ENCODE data around the gene GPR152.
"Not testable (repeated sequence)": the region's sequence is repeated elsewhere in the genome, so short reads cannot be mapped to it uniquely, and the experiment has no call there.

GPR152 gene

GRCh38 chr11:67485873-67486361, 33.4 kb upstream of the GPR152 start:
- not testable (repeated sequence) for H3K27ac ChIP-seq (replicated peaks; ENCODE audit: low read length); H3K14ac ChIP-seq (ENCODE audit: low read length); H2BK12ac ChIP-seq (ENCODE audit: low read length); H2BK5ac ChIP-seq (ENCODE audit: low read length); H4K8ac ChIP-seq (ENCODE audit: low read depth, low read length); H2AFZ ChIP-seq (ENCODE audit: low read length); H4K91ac ChIP-seq (ENCODE audit: low read depth, low read length, poor library complexity); H2BK120ac ChIP-seq (ENCODE audit: low read depth, low read length); H3K9ac ChIP-seq (ENCODE audit: low read depth, low read length, poor library complexity); H3K27me3 ChIP-seq (ENCODE audit: control insufficient read depth in 3 of 3, insufficient read depth in 3 of 3, low read depth in 1 of 3, low read length in 3 of 3); H3K9me3 ChIP-seq (replicated peaks in 1 of 2; ENCODE audit: control insufficient read depth in 2 of 2, insufficient read depth in 1 of 2, low read depth in 1 of 2, low read length in 2 of 2); H3K18ac ChIP-seq (ENCODE audit: low read length); H3K4me3 ChIP-seq (ENCODE audit: low read length in 2 of 2); H3K4ac ChIP-seq (ENCODE audit: low read length); H2BK15ac ChIP-seq (ENCODE audit: low read length); H3K79me1 ChIP-seq (ENCODE audit: low read depth, low read length); DNase-seq (ENCODE audit: low spot score); H3K4me1 ChIP-seq (ENCODE audit: control insufficient read depth in 2 of 2, insufficient read depth in 1 of 2, low read depth in 1 of 2, low read length in 2 of 2); H3K4me2 ChIP-seq (ENCODE audit: insufficient read depth, low read length, poor library complexity, severe bottlenecking); H3K23ac ChIP-seq (ENCODE audit: low read depth, low read length, poor library complexity); H2AK5ac ChIP-seq (ENCODE audit: low read depth, low read length)
- peaks cover 21 to 42% of the 10 kb centered on the region in 2 donors for H3K36me3 ChIP-seq (replicated peaks in 1 of 2; ENCODE audit: control insufficient read depth in 2 of 2, insufficient read depth in 2 of 2, low read length in 2 of 2)
- no CpG with 5 or more reads among the region's 7 CpGs for WGBS, 2 donors (ENCODE audit: extremely low coverage in 2 of 2, insufficient read length in 2 of 2, insufficient replicate concordance in 1 of 2)

GRCh38 chr11:67484847-67485311, 32.4 kb upstream of the GPR152 start:
- H3K23ac ChIP-seq (ENCODE audit: low read depth, low read length, poor library complexity), result no peak overlapping the region
- H3K79me1 ChIP-seq (ENCODE audit: low read depth, low read length), result peaks cover 7% of the 10 kb centered on the region
- no peak overlapping the region for H3K4me2 ChIP-seq (ENCODE audit: insufficient read depth, low read length, poor library complexity, severe bottlenecking)
- no CpG with 5 or more reads among the region's 11 CpGs for WGBS, 2 donors (ENCODE audit: extremely low coverage in 2 of 2, insufficient read length in 2 of 2, insufficient replicate concordance in 1 of 2)
- no peak overlapping the region for H2AFZ ChIP-seq (ENCODE audit: low read length)
- no peak overlapping the region for H2BK120ac ChIP-seq (ENCODE audit: low read depth, low read length)
- H2AK5ac ChIP-seq (ENCODE audit: low read depth, low read length), result no peak overlapping the region
- H3K27ac ChIP-seq (replicated peaks; ENCODE audit: low read length), result no peak overlapping the region
- H3K4me3 ChIP-seq (ENCODE audit: low read length in 2 of 2), result no peak overlapping the region
- H3K27me3 ChIP-seq (ENCODE audit: control insufficient read depth in 3 of 3, insufficient read depth in 3 of 3, low read depth in 1 of 3, low read length in 3 of 3), result no peaks in the 10 kb centered on the region
- H3K14ac ChIP-seq (ENCODE audit: low read length), result no peak overlapping the region
- peak overlapping the region; percentile 13 for H2BK15ac ChIP-seq (ENCODE audit: low read length)
- DNase-seq (ENCODE audit: low spot score), result no peak
- no peak overlapping the region for H3K18ac ChIP-seq (ENCODE audit: low read length)
- H2BK12ac ChIP-seq (ENCODE audit: low read length), result no peak overlapping the region
- H3K4ac ChIP-seq (ENCODE audit: low read length), result no peak overlapping the region
- peaks cover 4 to 7% of the 10 kb centered on the region in 2 donors for H3K4me1 ChIP-seq (ENCODE audit: control insufficient read depth in 2 of 2, insufficient read depth in 1 of 2, low read depth in 1 of 2, low read length in 2 of 2)
- peaks cover 11 to 32% of the 10 kb centered on the region in 2 donors for H3K36me3 ChIP-seq (replicated peaks in 1 of 2; ENCODE audit: control insufficient read depth in 2 of 2, insufficient read depth in 2 of 2, low read length in 2 of 2)
- H4K8ac ChIP-seq (ENCODE audit: low read depth, low read length), result peak overlapping the region; percentile 65
- H3K9ac ChIP-seq (ENCODE audit: low read depth, low read length, poor library complexity), result peak overlapping the region; percentile 32
- peaks cover 0 to 3% of the 10 kb centered on the region in 2 donors for H3K9me3 ChIP-seq (replicated peaks in 1 of 2; ENCODE audit: control insufficient read depth in 2 of 2, insufficient read depth in 1 of 2, low read depth in 1 of 2, low read length in 2 of 2)
- no peak overlapping the region for H2BK5ac ChIP-seq (ENCODE audit: low read length)
- no peak overlapping the region for H4K91ac ChIP-seq (ENCODE audit: low read depth, low read length, poor library complexity)

GRCh38 chr11:67483831-67484665, 31.5 kb upstream of the GPR152 start:
- Histone ChIP-seq H3K4me3 (ENCODE audit: low read length in 2 of 2) (peak overlapping the region in 1 of 2 donors; percentile 57), H2AK5ac (ENCODE audit: low read depth, low read length) (peak overlapping the region; percentile 83), H3K4ac (ENCODE audit: low read length) (no peak overlapping the region), H3K4me1 (ENCODE audit: control insufficient read depth in 2 of 2, insufficient read depth in 1 of 2, low read depth in 1 of 2, low read length in 2 of 2) (peaks cover 4 to 7% of the 10 kb centered on the region in 2 donors), H3K23ac (ENCODE audit: low read depth, low read length, poor library complexity) (peak overlapping the region; percentile 27), H3K4me2 (ENCODE audit: insufficient read depth, low read length, poor library complexity, severe bottlenecking) (peak overlapping the region; percentile 72), H2BK120ac (ENCODE audit: low read depth, low read length) (no peak overlapping the region), H3K36me3 (replicated peaks in 1 of 2; ENCODE audit: control insufficient read depth in 2 of 2, insufficient read depth in 2 of 2, low read length in 2 of 2) (peaks cover 3 to 24% of the 10 kb centered on the region in 2 donors), H2BK12ac (ENCODE audit: low read length) (no peak overlapping the region), H4K91ac (ENCODE audit: low read depth, low read length, poor library complexity) (no peak overlapping the region), H3K27me3 (ENCODE audit: control insufficient read depth in 3 of 3, insufficient read depth in 3 of 3, low read depth in 1 of 3, low read length in 3 of 3) (no peaks in the 10 kb centered on the region), H3K18ac (ENCODE audit: low read length) (peak overlapping the region; percentile 15), H4K8ac (ENCODE audit: low read depth, low read length) (peak overlapping the region; percentile 19), H3K9me3 (replicated peaks in 1 of 2; ENCODE audit: control insufficient read depth in 2 of 2, insufficient read depth in 1 of 2, low read depth in 1 of 2, low read length in 2 of 2) (peaks cover 0 to 3% of the 10 kb centered on the region in 2 donors), H3K9ac (ENCODE audit: low read depth, low read length, poor library complexity) (peak overlapping the region; percentile 25), H3K79me1 (ENCODE audit: low read depth, low read length) (peaks cover 7% of the 10 kb centered on the region), H2BK15ac (ENCODE audit: low read length) (peak overlapping the region; percentile 60), H2AFZ (ENCODE audit: low read length) (peak overlapping the region; percentile 86), H3K14ac (ENCODE audit: low read length) (peak overlapping the region; percentile 25), H2BK5ac (ENCODE audit: low read length) (peak overlapping the region; percentile 49), H3K27ac (replicated peaks; ENCODE audit: low read length) (no peak overlapping the region)
- DNase-seq (ENCODE audit: low spot score), result no peak
- WGBS, 2 donors (ENCODE audit: extremely low coverage in 2 of 2, insufficient read length in 2 of 2, insufficient replicate concordance in 1 of 2), result no CpG with 5 or more reads among the region's 16 CpGs
